Measurements from ENCODE around the gene UIMC1.

GRCh38 chr5:176906126-176906525 lies 100.5 kb downstream of the UIMC1 start:
- TF ChIP-seq CTCF (IDR thresholded peaks at IDR 0.05; ENCODE audit: insufficient read depth, low read depth, low read length) (no peak), EZH2 (IDR thresholded peaks at IDR 0.05; ENCODE audit: insufficient read depth, low read length) (no peak)
